Gastroesophageal sphincter (tissue), 3 donors: Measurements from ENCODE around the gene EME1.

ENCODE experiments used
- POLR2A ChIP-seq, 2 donors: fragments of 450-650 bp; IDR thresholded peaks; one replicate each; pipeline ENCODE4 v1.6.1; 2017; ENCODE audit warnings: antibody characterized with exemption in 2 of 2, mild to moderate bottlenecking in 2 of 2, moderate library complexity in 1 of 2
- POLR2AphosphoS5 ChIP-seq: sonication (generic); formaldehyde crosslinking; IDR thresholded peaks from one replicate; pipeline ENCODE4 v1.6.1; 2017; ENCODE audit warnings: antibody characterized with exemption
- TF ChIP-seq, protein P1 (sequence below), 4 experiments: fragments of 200-600 bp in 2 of 4; fragments of 450-650 bp in 2 of 4; sonication (generic) in 1 of 4; IDR thresholded peaks; one replicate each; pipeline ENCODE4 v1.5.1; 2017 to 2019; ENCODE audit warnings: antibody characterized with exemption in 4 of 4, mild to moderate bottlenecking in 2 of 4, moderate library complexity in 2 of 4

GRCh38 chr17:50365165-50365564 is 7.9 kb upstream of the EME1 start:
- no peak for TF ChIP-seq POLR2A (IDR thresholded peaks at IDR 0.05)
- TF ChIP-seq, protein P1, sequence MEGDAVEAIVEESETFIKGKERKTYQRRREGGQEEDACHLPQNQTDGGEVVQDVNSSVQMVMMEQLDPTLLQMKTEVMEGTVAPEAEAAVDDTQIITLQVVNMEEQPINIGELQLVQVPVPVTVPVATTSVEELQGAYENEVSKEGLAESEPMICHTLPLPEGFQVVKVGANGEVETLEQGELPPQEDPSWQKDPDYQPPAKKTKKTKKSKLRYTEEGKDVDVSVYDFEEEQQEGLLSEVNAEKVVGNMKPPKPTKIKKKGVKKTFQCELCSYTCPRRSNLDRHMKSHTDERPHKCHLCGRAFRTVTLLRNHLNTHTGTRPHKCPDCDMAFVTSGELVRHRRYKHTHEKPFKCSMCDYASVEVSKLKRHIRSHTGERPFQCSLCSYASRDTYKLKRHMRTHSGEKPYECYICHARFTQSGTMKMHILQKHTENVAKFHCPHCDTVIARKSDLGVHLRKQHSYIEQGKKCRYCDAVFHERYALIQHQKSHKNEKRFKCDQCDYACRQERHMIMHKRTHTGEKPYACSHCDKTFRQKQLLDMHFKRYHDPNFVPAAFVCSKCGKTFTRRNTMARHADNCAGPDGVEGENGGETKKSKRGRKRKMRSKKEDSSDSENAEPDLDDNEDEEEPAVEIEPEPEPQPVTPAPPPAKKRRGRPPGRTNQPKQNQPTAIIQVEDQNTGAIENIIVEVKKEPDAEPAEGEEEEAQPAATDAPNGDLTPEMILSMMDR (IDR thresholded peaks at IDR 0.05) = no peak
- no peak for TF ChIP-seq POLR2AphosphoS5
